Measurements from ENCODE around the gene HIPK2. TPM values are rescaled to one million over a fixed set of nuclear protein-coding genes. Genes with fewer than 3 reads are reported as not detected.

The HIPK2 gene
- total RNA-seq, 2 experiments from 2014 or later, result 22.5 to 27.5 TPM

GRCh38 chr7:139713526-139714162, 64.2 kb downstream of the HIPK2 start:
- Mint-ChIP-seq H3K9me3 (no peaks in the 10 kb centered on the region), H3K36me3 (ENCODE audit: low read depth) (peaks cover 13% of the 10 kb centered on the region), H3K27ac (no peak overlapping the region), H3K4me3 (no peak overlapping the region), H3K27me3 (no peaks in the 10 kb centered on the region), H3K4me1 (no peaks in the 10 kb centered on the region)
- CTCF ChIA-PET, result interaction anchor here (1.7 kb wide), 1 partner anchor 25 kb away, joined by 4 read pairs; no protein-coding TSS in a partner anchor
- no peak for DNase-seq
- POLR2A ChIA-PET, result no interaction called here

- Mint-ChIP-seq H3K4me1 (no peaks in the 10 kb centered on the region), H3K27me3 (no peaks in the 10 kb centered on the region), H3K36me3 (ENCODE audit: low read depth) (peaks cover 13% of the 10 kb centered on the region), H3K4me3 (no peak overlapping the region), H3K9me3 (no peaks in the 10 kb centered on the region), H3K27ac (no peak overlapping the region)
- DNase-seq, result no peak
- CTCF ChIA-PET, result interaction anchor here (1.7 kb wide), 1 partner anchor 24 kb away, joined by 4 read pairs; no protein-coding TSS in a partner anchor
- POLR2A ChIA-PET, result no interaction called here
These were observed 64.7 kb downstream of the HIPK2 start for GRCh38 chr7:139713061-139713460.

- Mint-ChIP-seq H3K27ac (no peak overlapping the region), H3K4me1 (no peaks in the 10 kb centered on the region), H3K27me3 (no peaks in the 10 kb centered on the region), H3K4me3 (no peak overlapping the region), H3K9me3 (no peaks in the 10 kb centered on the region), H3K36me3 (ENCODE audit: low read depth) (peaks cover 13% of the 10 kb centered on the region)
- CTCF ChIA-PET, result interaction anchor here (1.7 kb wide), 1 partner anchor 23 kb away, joined by 4 read pairs; no protein-coding TSS in a partner anchor
- no peak for DNase-seq
- POLR2A ChIA-PET, result no interaction called here
These were observed 65.6 kb downstream of the HIPK2 start for GRCh38 chr7:139711991-139712743.

GRCh38 chr7:139710036-139710435, 67.8 kb downstream of the HIPK2 start:
- DNase-seq, result no peak
- POLR2A ChIA-PET, result no interaction called here
- no peaks in the 10 kb centered on the region for H3K4me1 Mint-ChIP-seq
- H3K27me3 Mint-ChIP-seq, result no peaks in the 10 kb centered on the region
- CTCF ChIA-PET, result no interaction called here
- H3K4me3 Mint-ChIP-seq, result no peak overlapping the region
- no peaks in the 10 kb centered on the region for H3K9me3 Mint-ChIP-seq
- H3K36me3 Mint-ChIP-seq (ENCODE audit: low read depth), result peaks cover 10% of the 10 kb centered on the region
- H3K27ac Mint-ChIP-seq, result no peak overlapping the region

- ChIA-PET POLR2A (no interaction called here), CTCF (interaction anchor here (1.8 kb wide), 1 partner anchor 9 kb away, joined by 6 read pairs; no protein-coding TSS in a partner anchor)
- DNase-seq, result no peak
- Mint-ChIP-seq H3K9me3 (no peaks in the 10 kb centered on the region), H3K4me1 (peaks cover under 1% of the 10 kb centered on the region), H3K4me3 (no peak overlapping the region), H3K27me3 (no peaks in the 10 kb centered on the region), H3K36me3 (ENCODE audit: low read depth) (peaks cover 10% of the 10 kb centered on the region), H3K27ac (no peak overlapping the region)
These were observed 68.3 kb downstream of the HIPK2 start for GRCh38 chr7:139709485-139709884.

- CTCF ChIA-PET, result interaction anchor here (1.0 to 1.8 kb wide), 2 partner anchors 8 to 23 kb away, joined by 3 to 6 read pairs; no protein-coding TSS in a partner anchor
- peaks cover 8% of the 10 kb centered on the region for H3K36me3 Mint-ChIP-seq (ENCODE audit: low read depth)
- POLR2A ChIA-PET, result no interaction called here
- H3K4me3 Mint-ChIP-seq, result no peak overlapping the region
- DNase-seq, result no peak
- no peaks in the 10 kb centered on the region for H3K9me3 Mint-ChIP-seq
- H3K27ac Mint-ChIP-seq, result no peak overlapping the region
- no peaks in the 10 kb centered on the region for H3K27me3 Mint-ChIP-seq
- H3K4me1 Mint-ChIP-seq, result peaks cover 3% of the 10 kb centered on the region
These were observed 69.3 kb downstream of the HIPK2 start for GRCh38 chr7:139708541-139708940.

- H3K36me3 Mint-ChIP-seq (ENCODE audit: low read depth), result peaks cover 8% of the 10 kb centered on the region
- no peak overlapping the region for H3K4me3 Mint-ChIP-seq
- H3K27me3 Mint-ChIP-seq, result no peaks in the 10 kb centered on the region
- H3K4me1 Mint-ChIP-seq, result peaks cover 3% of the 10 kb centered on the region
- no peak for DNase-seq
- ChIA-PET POLR2A (no interaction called here), CTCF (interaction anchor here (1.0 to 1.2 kb wide), 2 partner anchors 21 to 30 kb away, joined by 4 read pairs; no protein-coding TSS in a partner anchor)
- H3K9me3 Mint-ChIP-seq, result no peaks in the 10 kb centered on the region
- no peak overlapping the region for H3K27ac Mint-ChIP-seq
These were observed 71.0 kb downstream of the HIPK2 start for GRCh38 chr7:139706837-139707236.

- Mint-ChIP-seq H3K4me3 (no peak overlapping the region), H3K27ac (no peak overlapping the region), H3K9me3 (no peaks in the 10 kb centered on the region), H3K36me3 (ENCODE audit: low read depth) (peaks cover 2% of the 10 kb centered on the region), H3K27me3 (no peaks in the 10 kb centered on the region), H3K4me1 (peaks cover 16% of the 10 kb centered on the region)
- DNase-seq, result no peak
- CTCF ChIA-PET, result no interaction called here
- POLR2A ChIA-PET, result no interaction called here
These were observed 73.4 kb downstream of the HIPK2 start for GRCh38 chr7:139704308-139704879.

GRCh38 chr7:139703487-139704307, 74.1 kb downstream of the HIPK2 start:
- Mint-ChIP-seq H3K27me3 (no peaks in the 10 kb centered on the region), H3K4me3 (no peak overlapping the region), H3K27ac (no peak overlapping the region), H3K9me3 (no peaks in the 10 kb centered on the region), H3K4me1 (peaks cover 16% of the 10 kb centered on the region), H3K36me3 (ENCODE audit: low read depth) (peaks cover 2% of the 10 kb centered on the region)
- POLR2A ChIA-PET, result no interaction called here
- no peak for DNase-seq
- CTCF ChIA-PET, result no interaction called here

GRCh38 chr7:139702811-139703486, 74.8 kb downstream of the HIPK2 start:
- no peak for DNase-seq
- Mint-ChIP-seq H3K4me1 (peaks cover 17% of the 10 kb centered on the region), H3K27me3 (no peaks in the 10 kb centered on the region), H3K36me3 (ENCODE audit: low read depth) (peaks cover 2% of the 10 kb centered on the region), H3K4me3 (no peak overlapping the region), H3K27ac (no peak overlapping the region), H3K9me3 (no peaks in the 10 kb centered on the region)
- CTCF ChIA-PET, result no interaction called here
- POLR2A ChIA-PET, result no interaction called here

- Mint-ChIP-seq H3K4me3 (no peak overlapping the region), H3K9me3 (no peaks in the 10 kb centered on the region), H3K27me3 (no peaks in the 10 kb centered on the region), H3K4me1 (peaks cover 18% of the 10 kb centered on the region), H3K27ac (no peak overlapping the region), H3K36me3 (ENCODE audit: low read depth) (peaks cover 2% of the 10 kb centered on the region)
- DNase-seq, result no peak
- ChIA-PET POLR2A (no interaction called here), CTCF (no interaction called here)
These were observed 75.5 kb downstream of the HIPK2 start for GRCh38 chr7:139702313-139702731.

- no peak for DNase-seq
- ChIA-PET CTCF (no interaction called here), POLR2A (no interaction called here)
- Mint-ChIP-seq H3K27me3 (no peaks in the 10 kb centered on the region), H3K36me3 (ENCODE audit: low read depth) (peaks cover 2% of the 10 kb centered on the region), H3K4me1 (peaks cover 22% of the 10 kb centered on the region), H3K27ac (no peak overlapping the region), H3K9me3 (no peaks in the 10 kb centered on the region), H3K4me3 (no peak overlapping the region)
These were observed 75.9 kb downstream of the HIPK2 start for GRCh38 chr7:139701908-139702307.

Data from activated CD4-positive, alpha-beta T cell treated with anti-CD3 and anti-CD28 coated beads, Interleukin-2, amount 10 ng/mL, durations not matched to agents 7 days and 5 days (primary cell).